NCI-H524 treated with DMSO at 0.1 percent for 48 hours (cell line): ENCODE data around the gene GNRH2.
"Not testable (repeated sequence)": the region's sequence is repeated elsewhere in the genome, so short reads cannot be mapped to it uniquely, and the experiment has no call there.

Experiments used
- DNase-seq: peaks from one replicate; lab custom pipeline; 2025; lab: John Stamatoyannopoulos, UW

Gene GNRH2

GRCh38 chr20:3042625-3043024, 797 bp upstream of the GNRH2 start:
- DNase-seq = no peak

- DNase-seq = no peak
These were observed 1.0 kb downstream of the GNRH2 start for GRCh38 chr20:3044336-3044965.

DNA sequence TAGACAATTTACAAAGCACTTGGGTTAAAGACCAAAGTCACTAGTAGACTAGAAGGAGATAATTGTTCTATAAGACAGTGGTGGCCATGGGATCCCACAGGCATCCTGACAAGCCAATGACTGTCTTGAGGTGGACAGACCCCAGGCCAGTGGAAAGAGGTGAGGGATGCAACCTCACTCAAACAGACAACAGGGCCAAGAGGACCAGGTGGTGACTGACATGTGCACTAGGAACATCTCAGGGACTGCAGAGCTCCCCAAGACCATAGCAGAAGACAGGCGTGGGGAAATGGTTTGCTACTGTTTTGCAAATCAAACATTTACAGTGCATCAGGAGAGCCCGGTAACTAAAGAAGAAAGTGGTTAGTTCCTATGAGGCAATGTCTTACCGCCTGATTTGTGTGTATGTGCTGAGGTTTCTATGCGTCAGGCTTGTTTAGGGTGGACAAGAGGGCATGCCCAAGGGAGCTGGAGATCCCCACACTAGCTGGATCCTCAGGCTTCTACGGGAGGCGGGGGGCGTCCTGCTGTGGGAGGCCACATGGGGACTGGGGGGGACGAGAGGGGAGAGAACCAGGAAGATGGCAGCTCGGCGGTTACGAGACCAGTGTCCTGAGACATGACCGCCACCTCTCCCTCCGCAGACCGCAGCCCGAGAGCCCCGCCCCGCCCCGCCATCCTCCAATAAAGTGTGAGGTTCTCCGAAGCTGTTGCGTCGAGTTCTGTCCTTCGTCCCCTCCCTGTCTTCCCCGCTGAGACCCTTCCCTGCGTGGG, 1.8 kb downstream of the GNRH2 start:
- DNase-seq = peak; percentile 20

DNA sequence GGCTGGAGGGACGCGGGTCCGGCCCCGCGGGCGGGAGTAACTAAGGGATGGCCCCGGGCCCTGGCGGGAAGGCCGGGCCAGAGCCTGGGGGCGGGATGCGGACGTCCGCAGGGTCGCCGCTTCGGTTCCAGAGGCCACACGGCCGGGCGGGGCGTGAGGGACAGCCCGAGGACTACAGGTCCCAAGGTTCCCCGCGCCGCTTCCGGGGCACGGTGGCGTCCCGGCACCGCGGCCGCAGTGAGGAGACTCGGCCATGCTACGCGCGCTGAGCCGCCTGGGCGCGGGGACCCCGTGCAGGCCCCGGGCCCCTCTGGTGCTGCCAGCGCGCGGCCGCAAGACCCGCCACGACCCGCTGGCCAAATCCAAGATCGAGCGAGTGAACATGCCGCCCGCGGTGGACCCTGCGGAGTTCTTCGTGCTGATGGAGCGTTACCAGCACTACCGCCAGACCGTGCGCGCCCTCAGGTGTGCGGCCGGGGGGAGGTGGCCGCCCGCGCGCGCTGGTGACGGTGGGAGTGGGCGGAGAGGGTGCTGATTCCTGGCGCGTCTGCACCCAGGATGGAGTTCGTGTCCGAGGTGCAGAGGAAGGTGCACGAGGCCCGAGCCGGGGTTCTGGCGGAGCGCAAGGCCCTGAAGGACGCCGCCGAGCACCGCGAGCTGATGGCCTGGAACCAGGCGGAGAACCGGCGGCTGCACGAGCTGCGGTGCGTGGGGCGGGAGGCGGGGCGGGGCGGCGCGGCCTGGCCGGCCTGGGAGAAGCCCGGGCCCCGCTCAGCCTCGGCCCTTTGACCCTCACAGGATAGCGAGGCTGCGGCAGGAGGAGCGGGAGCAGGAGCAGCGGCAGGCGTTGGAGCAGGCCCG, 2.6 kb downstream of the GNRH2 start, which contains the start of gene MRPS26:
MRPS26 (plus strand) TSS at position 237 of the 861 bp plus-strand sequence; CDS start at position 254, 17 bp downstream.
- DNase-seq = no peak

DNA sequence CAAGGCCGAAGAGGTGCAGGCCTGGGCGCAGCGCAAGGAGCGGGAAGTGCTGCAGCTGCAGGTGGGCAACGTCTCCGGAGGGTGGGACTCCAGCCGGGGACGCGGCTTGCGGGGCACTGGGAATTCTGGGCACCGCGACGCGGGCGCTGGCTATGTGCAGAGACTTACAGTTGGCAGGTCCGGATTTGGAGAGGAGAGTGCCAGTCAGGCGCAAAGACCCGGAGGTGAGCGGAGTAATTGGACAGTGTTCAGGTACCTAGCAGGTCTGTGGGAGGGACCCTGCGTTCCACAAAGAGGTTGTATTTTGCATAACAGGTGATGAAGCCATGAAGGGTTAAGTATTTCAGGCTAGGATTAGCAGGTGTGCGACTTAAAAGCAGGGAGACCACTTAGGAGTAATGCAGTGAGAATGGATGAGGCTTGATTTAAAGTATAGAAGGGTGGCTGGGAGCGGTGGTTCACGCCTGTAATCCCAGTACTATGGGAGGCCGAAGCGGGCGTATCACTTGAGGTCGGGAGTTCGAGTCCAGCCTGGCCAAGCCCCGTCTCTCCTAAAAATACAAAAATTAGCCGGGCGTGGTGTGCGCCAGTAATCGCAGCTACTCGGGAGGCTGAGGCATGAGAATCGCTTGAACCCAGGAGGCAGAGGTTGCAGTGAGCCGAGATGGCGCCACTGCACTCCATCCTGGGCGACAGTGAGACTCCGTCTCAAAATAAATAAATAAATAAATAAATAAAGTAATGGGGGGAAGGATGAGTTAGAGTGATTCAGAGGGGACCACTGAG, 3.4 kb downstream of the GNRH2 start:
- DNase-seq = no peak

DNA sequence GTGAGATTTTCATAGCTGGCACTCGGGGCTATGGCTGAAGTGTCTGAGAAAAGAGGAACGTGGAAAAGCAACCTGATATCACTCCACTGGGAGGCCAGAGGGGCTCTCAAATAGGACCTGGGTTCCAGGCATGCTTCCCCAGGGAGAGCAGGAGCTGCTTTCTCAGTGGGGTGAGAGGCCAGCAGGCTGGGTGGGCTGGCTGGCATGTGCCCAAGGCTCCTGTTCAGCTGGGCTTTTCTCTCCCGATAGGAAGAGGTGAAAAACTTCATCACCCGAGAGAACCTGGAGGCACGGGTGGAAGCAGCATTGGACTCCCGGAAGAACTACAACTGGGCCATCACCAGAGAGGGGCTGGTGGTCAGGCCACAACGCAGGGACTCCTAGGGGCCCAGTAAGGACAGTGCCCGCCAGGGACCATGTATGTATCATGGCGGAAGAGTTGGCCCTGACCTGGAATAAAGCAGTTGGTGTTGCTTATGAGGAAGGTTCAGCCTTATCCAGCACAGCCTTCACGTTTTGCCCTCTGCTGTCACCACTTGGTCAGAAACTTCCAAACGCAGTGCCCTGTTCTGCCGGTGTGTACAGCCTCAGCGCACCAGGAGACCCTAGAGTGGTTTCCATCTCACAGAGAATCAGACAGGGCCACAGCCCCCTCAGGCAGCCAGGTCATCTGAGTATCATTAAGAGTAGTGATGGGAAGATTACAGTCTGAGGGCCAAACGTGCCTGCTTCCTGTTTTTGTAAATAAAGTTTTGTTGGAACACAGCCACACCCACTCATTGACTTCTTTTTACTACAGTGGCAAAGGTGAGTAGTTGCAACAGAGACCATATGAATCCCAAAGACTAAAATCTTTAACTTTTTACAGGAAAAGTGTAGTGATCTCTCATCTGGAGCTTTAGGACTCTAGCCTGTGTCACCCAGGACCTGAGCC, 4.3 kb downstream of the GNRH2 start:
- DNase-seq = no peak

- DNase-seq = no peak
These were observed 8.1 kb downstream of the GNRH2 start for GRCh38 chr20:3051385-3052019.

DNA sequence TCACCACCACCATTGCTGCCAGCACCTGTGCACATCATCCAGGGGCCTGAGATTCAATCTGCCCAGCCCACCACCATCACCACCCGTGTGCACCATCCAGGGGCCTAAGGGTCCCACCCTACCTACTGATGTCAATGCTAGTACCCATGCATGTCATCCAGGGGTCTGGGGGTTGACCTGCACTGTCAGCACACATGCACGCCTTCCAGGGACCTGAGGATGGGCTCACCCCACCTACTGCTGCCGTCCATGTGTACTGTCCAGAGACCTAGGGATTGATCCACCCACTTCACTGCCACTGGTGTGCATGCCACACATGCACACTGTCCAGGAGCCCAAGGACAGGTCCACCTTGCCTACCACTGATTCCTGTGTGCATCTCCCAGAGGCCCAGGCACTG, 16.1 kb downstream of the GNRH2 start:
- DNase-seq = no peak

- DNase-seq = not testable (repeated sequence)
These were observed 20.7 kb downstream of the GNRH2 start for GRCh38 chr20:3064119-3064518.

GRCh38 chr20:3067139-3068014, 24.0 kb downstream of the GNRH2 start:
- DNase-seq = no peak

- no peak for DNase-seq
These were observed 24.7 kb downstream of the GNRH2 start for GRCh38 chr20:3068075-3068474.

- DNase-seq = no peak
These were observed 25.8 kb downstream of the GNRH2 start for GRCh38 chr20:3068986-3069900.

DNA sequence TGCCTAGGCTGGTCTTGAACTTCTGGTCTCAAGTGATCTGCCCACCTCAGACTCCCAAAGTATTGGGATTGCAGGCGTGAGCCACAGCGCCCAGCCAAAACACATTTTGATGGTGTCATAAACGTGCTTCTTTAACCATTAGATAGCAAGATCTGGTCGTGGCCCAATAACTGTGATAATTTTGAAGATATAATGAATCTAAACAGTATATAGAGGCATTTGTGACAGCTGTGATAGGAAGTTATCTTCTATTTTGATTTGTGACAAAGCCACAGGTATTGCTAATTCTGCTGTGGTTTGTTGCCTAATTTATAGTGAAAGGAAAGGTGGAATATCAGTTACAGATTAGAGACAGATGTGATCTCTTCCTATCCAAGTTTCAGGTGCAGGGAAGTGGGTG, 27.3 kb downstream of the GNRH2 start:
- DNase-seq = no peak

- no peak for DNase-seq
These were observed 27.8 kb downstream of the GNRH2 start for GRCh38 chr20:3071266-3071609.

- DNase-seq = no peak
These were observed 28.4 kb downstream of the GNRH2 start, which contains the start of gene OXT for GRCh38 chr20:3071610-3072529. Gene OXT (plus strand): TSS chr20:3071620. CDS start chr20:3071656, 36 bp downstream.

- no peak for DNase-seq
These were observed 29.3 kb downstream of the GNRH2 start for GRCh38 chr20:3072530-3073250.
